Measurements from ENCODE around the gene PDE8A. TPM values are rescaled to one million over a fixed set of nuclear protein-coding genes. Genes with fewer than 3 reads are reported as not detected.

PDE8A gene
- total RNA-seq, 1 donor = 30.4 TPM

DNA sequence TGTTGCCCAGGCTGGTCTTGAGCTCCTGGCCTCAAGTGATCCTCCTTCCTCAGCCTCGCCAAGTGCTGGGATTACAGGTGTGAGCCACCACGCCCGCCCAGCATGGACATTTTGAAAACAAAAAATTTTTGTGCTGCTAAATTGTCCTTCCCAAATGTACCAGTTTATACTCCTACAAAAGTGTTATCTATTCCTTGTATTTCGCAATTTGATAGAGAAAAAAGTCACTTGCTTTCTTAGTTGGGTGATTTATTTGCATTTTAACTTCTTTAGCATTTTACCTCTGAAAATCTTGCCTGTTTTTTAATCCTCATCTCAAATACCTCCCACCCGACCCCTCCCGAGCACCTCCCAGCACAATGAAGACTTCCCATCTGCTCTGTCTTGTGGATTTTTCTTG, 46.8 kb downstream of the PDE8A start:
- Histone ChIP-seq H3K79me2 (ENCODE audit: insufficient read depth, low read length) (peaks cover 82% of the 10 kb centered on the region), H3K4me1 (ENCODE audit: insufficient read depth, low read length) (peaks cover 50% of the 10 kb centered on the region), H4K20me1 (ENCODE audit: insufficient read depth, low read length) (peaks cover 38% of the 10 kb centered on the region)

DNA sequence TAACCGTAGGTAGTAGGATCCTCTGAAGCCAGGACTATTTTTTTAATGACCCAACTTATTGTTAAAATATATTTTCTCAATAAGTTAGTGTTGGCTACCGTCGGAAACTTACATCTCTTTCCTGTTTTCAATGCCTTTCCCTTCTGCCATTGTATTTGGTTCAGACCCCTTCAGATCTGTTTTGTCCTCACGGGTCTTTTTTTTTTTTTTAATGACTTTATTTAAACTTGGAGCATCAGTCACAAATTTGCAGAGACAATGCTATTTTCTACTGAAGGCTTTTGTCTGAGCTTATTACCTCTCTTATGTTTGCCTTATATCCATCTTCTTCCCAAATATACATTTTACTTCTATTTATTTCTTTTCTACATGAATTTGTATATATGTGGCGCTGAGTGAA, 47.6 kb downstream of the PDE8A start:
- DNase-seq (ENCODE audit: insufficient read length, low spot score, missing footprints) = no peak
- H3K27ac ChIP-seq (ENCODE audit: low read depth, low read length) = no peak overlapping the region
- no peaks in the 10 kb centered on the region for H3K27me3 ChIP-seq (ENCODE audit: insufficient read depth, low read length)
- peaks cover 77% of the 10 kb centered on the region for H3K79me2 ChIP-seq (ENCODE audit: insufficient read depth, low read length)
- H3K9me3 ChIP-seq (ENCODE audit: low read depth, low read length) = no peaks in the 10 kb centered on the region
- H3K4me2 ChIP-seq (ENCODE audit: insufficient read depth, low read length) = no peak overlapping the region
- H3K4me1 ChIP-seq (ENCODE audit: insufficient read depth, low read length) = peaks cover 47% of the 10 kb centered on the region
- H3K4me3 ChIP-seq (ENCODE audit: insufficient read depth, low read length) = no peak overlapping the region
- H2AFZ ChIP-seq (ENCODE audit: low read length) = no peak overlapping the region
- no peaks in the 10 kb centered on the region for H3K36me3 ChIP-seq (ENCODE audit: insufficient read depth, low read length)
- TF ChIP-seq, protein P1, sequence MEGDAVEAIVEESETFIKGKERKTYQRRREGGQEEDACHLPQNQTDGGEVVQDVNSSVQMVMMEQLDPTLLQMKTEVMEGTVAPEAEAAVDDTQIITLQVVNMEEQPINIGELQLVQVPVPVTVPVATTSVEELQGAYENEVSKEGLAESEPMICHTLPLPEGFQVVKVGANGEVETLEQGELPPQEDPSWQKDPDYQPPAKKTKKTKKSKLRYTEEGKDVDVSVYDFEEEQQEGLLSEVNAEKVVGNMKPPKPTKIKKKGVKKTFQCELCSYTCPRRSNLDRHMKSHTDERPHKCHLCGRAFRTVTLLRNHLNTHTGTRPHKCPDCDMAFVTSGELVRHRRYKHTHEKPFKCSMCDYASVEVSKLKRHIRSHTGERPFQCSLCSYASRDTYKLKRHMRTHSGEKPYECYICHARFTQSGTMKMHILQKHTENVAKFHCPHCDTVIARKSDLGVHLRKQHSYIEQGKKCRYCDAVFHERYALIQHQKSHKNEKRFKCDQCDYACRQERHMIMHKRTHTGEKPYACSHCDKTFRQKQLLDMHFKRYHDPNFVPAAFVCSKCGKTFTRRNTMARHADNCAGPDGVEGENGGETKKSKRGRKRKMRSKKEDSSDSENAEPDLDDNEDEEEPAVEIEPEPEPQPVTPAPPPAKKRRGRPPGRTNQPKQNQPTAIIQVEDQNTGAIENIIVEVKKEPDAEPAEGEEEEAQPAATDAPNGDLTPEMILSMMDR (IDR thresholded peaks at IDR 0.05; ENCODE audit: extremely low read depth, low read depth, low read length) = no peak
- H4K20me1 ChIP-seq (ENCODE audit: insufficient read depth, low read length) = peaks cover 30% of the 10 kb centered on the region

More for the DNA sequence above, 46.8 kb downstream of the PDE8A start:
- Histone ChIP-seq H3K27me3 (ENCODE audit: insufficient read depth, low read length) (no peaks in the 10 kb centered on the region), H3K4me3 (ENCODE audit: insufficient read depth, low read length) (no peak overlapping the region), H2AFZ (ENCODE audit: low read length) (no peak overlapping the region), H3K9me3 (ENCODE audit: low read depth, low read length) (no peaks in the 10 kb centered on the region), H3K4me2 (ENCODE audit: insufficient read depth, low read length) (no peak overlapping the region), H3K27ac (ENCODE audit: low read depth, low read length) (no peak overlapping the region), H3K36me3 (ENCODE audit: insufficient read depth, low read length) (no peaks in the 10 kb centered on the region)
- TF ChIP-seq, protein P1 (IDR thresholded peaks at IDR 0.05; ENCODE audit: extremely low read depth, low read depth, low read length) = no peak
- DNase-seq (ENCODE audit: insufficient read length, low spot score, missing footprints) = no peak

DNA sequence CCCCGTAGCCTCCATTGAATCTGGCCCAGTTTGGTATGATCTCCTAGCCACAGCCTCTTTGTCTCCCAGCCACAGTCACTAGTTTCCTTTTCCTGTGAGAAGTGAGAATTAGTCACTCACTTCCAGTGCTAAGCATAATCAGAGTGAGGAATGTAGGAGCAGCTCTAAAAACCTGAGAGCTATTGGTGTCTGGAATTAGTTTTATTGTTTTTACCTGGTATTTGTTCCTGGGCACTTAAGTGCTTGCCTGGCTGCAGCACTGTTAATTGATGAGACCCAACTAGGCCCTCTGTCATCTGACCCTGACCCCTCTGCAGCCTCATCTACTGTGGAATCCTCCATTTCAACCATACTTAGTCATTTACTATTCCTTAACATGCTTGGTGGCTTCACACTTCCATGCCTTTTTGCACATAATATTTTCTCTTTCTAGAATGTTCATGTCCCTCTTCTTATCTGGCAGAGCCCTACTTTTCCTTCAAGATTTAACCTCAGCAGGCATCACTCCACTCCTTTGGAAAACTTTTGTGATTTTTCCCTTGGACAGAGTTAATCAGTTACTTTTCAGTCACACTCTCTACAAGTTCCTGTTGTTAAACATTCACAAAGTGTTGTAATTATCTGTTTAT, 48.8 kb downstream of the PDE8A start:
- TF ChIP-seq, protein P1 (IDR thresholded peaks at IDR 0.05; ENCODE audit: extremely low read depth, low read depth, low read length) = no peak
- Histone ChIP-seq H3K36me3 (ENCODE audit: insufficient read depth, low read length) (no peaks in the 10 kb centered on the region), H3K4me1 (ENCODE audit: insufficient read depth, low read length) (peaks cover 35% of the 10 kb centered on the region), H3K79me2 (ENCODE audit: insufficient read depth, low read length) (peaks cover 73% of the 10 kb centered on the region), H3K27me3 (ENCODE audit: insufficient read depth, low read length) (no peaks in the 10 kb centered on the region), H4K20me1 (ENCODE audit: insufficient read depth, low read length) (peaks cover 26% of the 10 kb centered on the region), H3K27ac (ENCODE audit: low read depth, low read length) (peak overlapping the region; percentile 38), H3K9me3 (ENCODE audit: low read depth, low read length) (no peaks in the 10 kb centered on the region), H3K4me2 (ENCODE audit: insufficient read depth, low read length) (no peak overlapping the region), H2AFZ (ENCODE audit: low read length) (peak overlapping the region; percentile 3), H3K4me3 (ENCODE audit: insufficient read depth, low read length) (no peak overlapping the region)
- peak; percentile 86 for DNase-seq (ENCODE audit: insufficient read length, low spot score, missing footprints)

DNA sequence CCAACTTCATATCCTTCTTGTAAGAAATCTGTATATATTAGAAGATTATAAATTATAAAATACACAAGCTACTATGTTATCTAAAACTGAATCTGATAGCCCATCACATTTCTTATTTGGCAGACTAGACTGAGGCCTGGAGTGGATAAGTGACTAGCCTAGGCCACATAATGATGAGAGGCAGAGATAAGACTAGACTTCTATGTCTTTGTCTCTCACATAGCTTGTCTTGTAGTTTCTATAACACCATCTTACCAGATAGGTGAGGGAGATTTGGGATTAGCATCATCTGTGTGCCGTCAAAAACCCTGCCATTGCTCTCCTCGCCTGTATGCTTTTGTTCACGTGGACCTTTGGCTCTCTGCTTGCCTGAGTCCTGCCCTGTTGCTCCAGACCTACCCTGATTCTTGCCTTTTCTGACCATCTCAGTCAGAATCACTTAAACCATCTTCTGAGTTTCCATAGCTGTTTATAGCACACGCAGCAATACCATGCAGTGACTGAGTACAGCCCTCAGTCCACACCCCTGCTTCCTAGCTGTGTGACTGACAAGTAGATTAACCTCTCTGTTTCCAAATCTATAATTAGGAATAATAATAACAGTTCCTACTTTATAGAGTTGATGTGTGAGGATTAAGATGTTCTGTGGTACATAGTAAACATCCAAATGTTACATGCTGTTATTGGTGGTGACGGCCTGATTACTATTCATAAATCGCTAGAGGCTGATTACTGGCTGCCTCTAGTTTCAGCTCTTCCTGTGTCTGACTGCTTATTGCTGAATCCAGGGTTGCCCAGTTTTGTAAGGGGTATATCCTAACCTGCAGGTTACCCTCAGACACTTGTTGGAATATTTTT, 49.7 kb downstream of the PDE8A start:
- Histone ChIP-seq H3K36me3 (ENCODE audit: insufficient read depth, low read length) (no peaks in the 10 kb centered on the region), H3K79me2 (ENCODE audit: insufficient read depth, low read length) (peaks cover 71% of the 10 kb centered on the region), H3K27ac (ENCODE audit: low read depth, low read length) (no peak overlapping the region), H2AFZ (ENCODE audit: low read length) (no peak overlapping the region), H4K20me1 (ENCODE audit: insufficient read depth, low read length) (peaks cover 22% of the 10 kb centered on the region), H3K27me3 (ENCODE audit: insufficient read depth, low read length) (no peaks in the 10 kb centered on the region), H3K4me1 (ENCODE audit: insufficient read depth, low read length) (peaks cover 27% of the 10 kb centered on the region), H3K4me2 (ENCODE audit: insufficient read depth, low read length) (no peak overlapping the region), H3K4me3 (ENCODE audit: insufficient read depth, low read length) (no peak overlapping the region), H3K9me3 (ENCODE audit: low read depth, low read length) (no peaks in the 10 kb centered on the region)
- TF ChIP-seq, protein P1 (IDR thresholded peaks at IDR 0.05; ENCODE audit: extremely low read depth, low read depth, low read length) = no peak
- DNase-seq (ENCODE audit: insufficient read length, low spot score, missing footprints) = peak; percentile 27
